HK-2 (cell line): Measurements from ENCODE around the gene TGFBR3L.
"Not testable (repeated sequence)": the region's sequence is repeated elsewhere in the genome, so short reads cannot be mapped to it uniquely, and the experiment has no call there.

Source experiments
- DNase-seq: peaks from one replicate; pipeline ENCODE4 v3.0.0-alpha.2; 2018; ENCODE audit not compliant: unreplicated experiment

Gene TGFBR3L

DNA sequence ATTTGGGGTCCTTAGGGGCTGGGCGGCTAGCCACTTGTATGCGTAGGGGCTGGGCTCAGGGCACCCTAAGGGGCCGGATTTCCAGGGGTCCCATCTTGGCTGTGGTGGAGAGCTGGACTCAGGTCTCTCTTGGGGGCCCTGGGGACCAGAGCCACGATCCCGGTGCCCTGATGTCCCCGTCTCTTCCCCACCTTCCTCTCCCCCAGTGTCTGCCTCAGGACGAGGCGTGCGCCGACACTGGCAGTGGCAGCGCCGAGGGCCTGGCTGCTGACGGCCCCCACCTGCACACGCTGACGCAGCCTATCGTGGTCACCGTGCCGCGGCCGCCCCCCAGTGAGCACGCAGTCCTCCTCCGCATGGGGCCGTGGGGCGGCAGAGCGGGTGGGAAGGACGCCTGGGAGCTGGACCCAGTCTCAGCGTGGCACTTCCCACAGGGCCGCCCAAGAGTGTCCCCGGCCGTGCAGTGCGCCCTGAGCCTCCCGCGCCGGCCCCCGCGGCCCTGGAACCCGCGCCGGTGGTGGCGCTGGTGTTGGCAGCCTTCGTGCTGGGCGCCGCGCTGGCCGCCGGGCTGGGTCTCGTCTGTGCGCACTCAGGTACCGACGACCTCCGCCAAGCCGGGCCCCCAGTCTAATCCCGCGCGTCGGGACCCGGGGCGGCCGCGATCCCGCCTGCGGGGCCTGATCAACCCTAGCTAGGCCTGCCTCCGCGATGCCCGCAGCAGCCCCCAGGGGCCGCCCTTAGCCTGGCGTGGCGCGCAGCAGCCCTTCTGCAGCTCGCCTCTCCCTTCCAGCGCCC lies 2.8 kb downstream of the TGFBR3L start:
- peak; percentile 60 for DNase-seq

GRCh38 chr19:7918062-7918614 lies 3.5 kb downstream of the TGFBR3L start:
- DNase-seq: not testable (repeated sequence)

GRCh38 chr19:7918615-7919421 lies 4.2 kb downstream of the TGFBR3L start:
- no peak for DNase-seq

DNA sequence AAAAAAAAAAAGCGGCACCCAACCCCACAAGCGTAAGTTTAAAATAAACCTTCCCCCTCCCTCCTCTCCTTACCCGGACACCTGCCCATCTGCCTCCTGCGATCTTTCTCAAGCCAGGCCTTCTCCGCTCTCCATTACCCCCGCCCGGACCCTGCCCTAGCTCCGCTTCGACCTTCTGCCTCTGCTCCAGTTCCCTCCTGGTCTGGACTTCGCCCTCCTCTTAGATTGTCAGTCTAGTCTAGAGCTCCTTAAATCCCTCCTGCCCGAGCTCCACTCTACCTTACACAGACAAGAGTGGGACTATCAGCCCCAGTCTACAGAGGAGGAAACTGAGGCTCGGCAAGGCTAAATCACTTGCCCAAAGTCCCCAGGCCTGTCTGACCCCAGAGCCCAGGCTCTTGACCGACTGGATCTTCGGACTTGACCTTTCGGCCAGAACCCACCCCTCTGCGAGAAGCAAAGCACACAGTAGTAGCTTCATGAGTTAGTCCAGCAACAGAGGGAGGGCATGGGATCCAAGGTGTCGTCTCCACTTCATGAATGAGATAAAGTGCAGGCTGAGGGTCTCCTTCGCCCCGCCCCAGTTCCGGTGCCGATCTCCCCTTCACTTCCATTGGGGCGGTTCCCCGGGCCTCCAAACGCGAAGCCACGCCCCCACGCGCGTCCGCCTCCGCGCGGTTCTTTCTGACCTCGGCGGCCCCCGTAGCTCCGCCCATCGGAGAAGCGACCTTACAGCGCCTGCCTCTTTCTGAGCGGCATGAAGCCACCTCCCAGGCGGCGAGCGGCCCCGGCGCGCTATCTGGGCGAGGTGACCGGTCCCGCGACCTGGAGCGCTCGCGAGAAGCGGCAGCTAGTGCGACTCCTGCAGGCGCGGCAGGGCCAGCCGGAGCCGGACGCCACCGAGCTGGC lies 5.2 kb downstream of the TGFBR3L start, which contains the start of gene SNAPC2:
SNAPC2 (plus strand) TSS at position 729 of the 909 bp plus-strand sequence; CDS start at position 758, 29 bp downstream.
- peak; percentile 96 for DNase-seq

DNA sequence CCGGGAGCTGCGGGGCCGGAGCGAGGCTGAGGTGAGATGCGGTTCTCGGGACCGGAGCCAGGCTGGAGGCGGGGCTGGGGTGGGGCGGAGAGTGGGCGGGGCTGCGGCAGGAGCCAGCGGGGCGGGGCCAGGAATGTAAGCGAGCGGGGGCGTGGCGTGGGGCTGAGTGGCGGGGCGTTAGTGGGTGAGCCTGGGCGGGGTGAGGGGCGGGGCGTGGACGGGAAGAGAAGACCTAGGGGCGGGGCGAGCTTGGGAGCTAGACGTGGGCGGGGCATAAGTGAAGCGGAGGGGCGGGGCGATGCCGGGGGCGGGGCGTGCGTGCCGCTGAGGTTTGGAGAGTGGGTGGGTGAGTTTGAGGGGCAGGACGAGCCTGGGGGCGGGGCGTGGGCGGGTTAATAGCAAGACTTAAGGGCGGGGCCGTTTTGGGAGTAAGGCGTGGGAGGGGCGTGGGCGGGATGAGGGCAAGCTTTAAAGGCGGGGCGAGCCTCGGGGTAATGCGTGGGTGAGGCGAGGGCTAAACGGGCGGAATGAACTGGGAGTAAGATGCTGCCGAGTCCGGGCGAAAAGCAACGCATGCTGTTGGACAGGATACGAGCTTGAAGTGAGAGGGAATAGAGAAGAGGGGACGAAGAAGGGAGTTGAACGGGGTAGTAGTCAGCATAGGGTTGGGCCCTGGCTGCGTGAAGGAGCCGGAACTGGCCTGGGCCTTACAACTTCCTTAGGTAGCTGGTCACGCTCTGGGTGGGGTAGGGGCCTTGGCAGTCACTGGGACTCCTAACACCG lies 6.1 kb downstream of the TGFBR3L start:
- DNase-seq: peak; percentile 100

GRCh38 chr19:7921302-7921966 lies 6.8 kb downstream of the TGFBR3L start:
- no peak for DNase-seq

- no peak for DNase-seq
Observed at GRCh38 chr19:7921967-7922835, 7.6 kb downstream of the TGFBR3L start.

DNA sequence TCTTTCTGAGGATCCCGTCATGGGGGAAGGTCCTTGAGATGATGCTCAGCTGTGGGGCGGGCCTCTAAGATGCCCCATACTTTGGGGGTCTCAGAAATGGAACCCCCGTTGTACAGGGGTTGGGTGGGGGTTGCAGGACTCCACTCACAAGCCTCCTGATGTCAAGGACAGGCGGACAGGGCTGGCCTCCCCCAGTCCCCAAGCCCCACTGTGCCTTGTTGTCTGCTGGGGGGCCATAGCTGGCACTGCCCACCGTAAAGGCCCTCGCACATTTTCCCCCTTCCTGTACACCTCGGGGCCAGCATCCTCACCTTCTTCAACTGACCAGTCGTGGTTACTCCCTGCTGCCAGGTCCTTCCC lies 8.2 kb downstream of the TGFBR3L start:
- no peak for DNase-seq

- DNase-seq: no peak
Observed at GRCh38 chr19:7923295-7924191, 8.9 kb downstream of the TGFBR3L start.

DNA sequence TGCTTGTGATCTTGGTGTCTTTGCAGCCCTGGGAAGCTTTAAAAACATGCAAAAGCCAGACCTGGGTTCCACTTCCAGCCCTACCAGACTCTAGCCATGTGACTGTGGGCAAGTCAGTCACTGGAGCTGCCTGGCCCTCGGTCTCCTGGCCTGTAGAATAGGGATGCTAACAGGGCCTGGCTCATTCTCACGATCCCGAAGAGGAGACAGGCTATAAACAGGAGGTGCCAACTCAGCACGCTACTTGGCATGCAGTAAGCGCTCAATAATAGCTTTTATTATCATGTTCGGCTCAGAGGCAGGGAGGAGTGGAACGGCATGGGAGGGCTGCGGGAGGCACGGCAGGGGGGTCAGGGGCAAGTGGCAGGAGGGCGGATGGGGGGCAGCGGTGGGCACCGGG lies 9.6 kb downstream of the TGFBR3L start:
- DNase-seq: no peak

- DNase-seq: no peak
Observed at GRCh38 chr19:7924651-7925170, 10.1 kb downstream of the TGFBR3L start.

GRCh38 chr19:7925171-7925851 lies 10.7 kb downstream of the TGFBR3L start:
- peak; percentile 83 for DNase-seq

DNA sequence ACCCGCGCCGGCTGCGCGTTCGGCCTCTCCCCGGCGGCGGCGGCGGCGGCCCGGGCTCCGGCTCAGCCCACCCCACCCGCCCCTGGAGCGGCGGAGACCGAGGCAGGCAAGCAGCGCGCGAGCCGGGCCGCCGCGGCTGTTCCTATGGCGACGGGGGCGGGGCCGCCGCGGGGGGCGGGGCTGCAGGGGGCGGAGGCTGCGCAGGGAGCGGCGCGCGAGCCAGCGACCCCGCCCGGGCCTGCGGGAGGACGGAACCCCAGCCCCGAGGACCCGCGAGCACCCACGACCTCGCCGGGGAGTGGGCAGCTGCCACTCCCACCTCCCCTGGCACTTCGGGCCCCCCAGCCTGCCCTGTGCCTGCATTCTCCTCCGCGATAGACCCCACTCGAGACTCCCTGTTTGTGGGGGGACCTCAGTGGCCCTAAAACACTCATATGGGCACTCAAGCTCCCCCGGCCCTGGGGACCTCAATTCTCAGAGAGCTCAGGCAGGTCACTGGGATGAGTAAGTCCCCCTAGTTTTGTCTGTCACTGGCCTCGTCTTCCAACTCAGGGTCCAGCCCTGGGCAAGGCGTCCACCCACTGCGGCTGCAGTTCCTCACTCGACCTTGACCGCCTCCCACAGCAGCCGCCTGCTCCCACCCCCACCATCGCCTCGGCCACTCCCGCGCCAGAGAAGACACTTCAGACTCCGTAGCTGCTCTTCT lies 11.5 kb downstream of the TGFBR3L start, which contains the start of gene CTXN1:
CTXN1 (minus strand) TSS at position 115 of the 706 bp plus-strand sequence. CDS start 597 bp downstream, outside the sequence.
- peak; percentile 71 for DNase-seq

- no peak for DNase-seq
Observed at GRCh38 chr19:7926727-7927604, 12.3 kb downstream of the TGFBR3L start.

- DNase-seq: no peak
Observed at GRCh38 chr19:7927605-7928333, 13.1 kb downstream of the TGFBR3L start.
